H4 (cell line): ENCODE measurements around the gene VEZF1. TPM values are rescaled to one million over a fixed set of nuclear protein-coding genes. Genes with fewer than 3 reads are reported as not detected.
A peak's percentile ranks its signal among the peaks of the same experiment; 100 is the strongest.

ENCODE experiments used
- DNase-seq: peaks from one replicate; pipeline ENCODE4 v3.0.0-alpha.2; 2015; ENCODE audit warnings: low spot score
- total RNA-seq: library from RNA; depleted of rRNA; stranded (reverse); fragments of >200 nt; shearing (Covaris generic); gene quantifications from 2 replicates; pipeline ENCODE4 v1.2.3, GENCODE V29; 2014; rRNA removed

The VEZF1 gene
- total RNA-seq, 1 experiment from 2014 or later = 60.6 TPM

- no peak for DNase-seq
These were observed 59.1 kb downstream of the VEZF1 start for GRCh38 chr17:57928928-57929327.

DNA sequence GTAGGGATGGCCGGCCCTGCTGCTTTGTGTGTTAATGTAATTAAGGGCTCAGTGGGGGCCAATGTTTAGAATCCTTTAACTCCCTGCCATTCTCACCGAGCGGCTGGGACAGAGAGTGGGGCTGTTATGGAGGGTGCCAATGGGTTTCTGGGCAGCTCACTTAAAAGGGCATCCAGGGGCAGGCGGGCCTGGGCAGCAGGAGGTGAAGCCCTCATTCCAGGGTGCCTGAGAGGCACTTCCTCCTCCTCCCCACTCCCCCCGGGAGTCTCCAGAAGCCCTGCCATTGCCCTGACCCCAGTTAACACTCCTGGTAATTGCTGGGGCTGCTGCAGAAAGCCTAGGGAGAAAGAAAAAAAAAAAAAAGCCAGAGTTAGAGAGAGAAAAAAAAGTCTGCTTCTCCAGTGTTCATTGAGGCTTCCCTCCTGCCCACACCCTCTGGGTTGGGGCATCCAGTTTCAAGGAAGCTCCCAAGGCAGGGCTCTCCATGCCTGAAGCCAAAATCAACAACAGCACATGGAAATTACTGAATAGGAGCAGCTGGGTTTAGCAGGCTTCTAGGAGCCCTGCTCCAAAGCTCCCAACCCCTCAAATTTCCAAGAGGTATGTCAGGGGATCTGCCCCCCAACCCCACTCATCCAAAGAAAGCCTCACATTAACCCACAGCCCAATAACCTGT, 60.9 kb downstream of the VEZF1 start:
- DNase-seq = peak; percentile 75

GRCh38 chr17:57926723-57927047, 61.4 kb downstream of the VEZF1 start:
- DNase-seq = no peak

GRCh38 chr17:57925361-57925990, 62.6 kb downstream of the VEZF1 start:
- DNase-seq = no peak

DNA sequence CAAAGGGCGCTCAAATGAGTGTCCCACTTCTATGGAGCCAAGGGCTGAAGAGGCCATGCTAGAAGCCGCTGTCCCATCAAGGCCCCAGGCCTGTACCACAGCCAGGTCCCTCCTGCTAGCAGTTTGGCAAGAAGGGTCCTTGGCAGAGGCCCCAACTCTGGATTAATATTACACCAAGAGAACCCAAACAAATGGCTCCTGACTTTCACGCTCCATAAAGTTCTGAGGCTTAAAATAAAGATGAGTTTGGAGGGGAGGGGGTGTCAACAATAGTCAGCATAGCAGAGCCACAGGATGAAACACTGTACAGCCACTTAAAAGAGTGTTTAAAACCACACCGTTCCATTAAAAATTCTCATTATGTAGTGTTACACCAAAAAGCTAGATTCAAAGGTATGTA, 63.4 kb downstream of the VEZF1 start:
- DNase-seq = no peak

Other genes with a start within 250 kb of the VEZF1 start
- not detected in 2 replicates for gene CCDC182, start 243.0 kb downstream of the VEZF1 start, total RNA-seq
- gene MRPS23, start 138.2 kb downstream of the VEZF1 start, total RNA-seq = 36.2 and 87.6 TPM in 2 replicates
- gene CUEDC1, start 32.8 kb downstream of the VEZF1 start, total RNA-seq = 7.4 and 8.1 TPM in 2 replicates
- 432 and 491 TPM in 2 replicates for gene SRSF1, start 19.0 kb upstream of the VEZF1 start, total RNA-seq
- 10.6 and 14.5 TPM in 2 replicates for gene DYNLL2, start 95.2 kb upstream of the VEZF1 start, total RNA-seq
- 0.02 TPM in 1 of 2 replicates, not detected in the other for gene OR4D1, start 160.1 kb upstream of the VEZF1 start, total RNA-seq
- not detected in 2 replicates for gene OR4D2, start 178.7 kb upstream of the VEZF1 start, total RNA-seq
- gene EPX, start 204.5 kb upstream of the VEZF1 start, total RNA-seq = 0.08 TPM in 1 of 2 replicates, not detected in the other
- gene MKS1, start 231.0 kb upstream of the VEZF1 start, total RNA-seq = 16.8 and 18.1 TPM in 2 replicates